K562 (cell line): ENCODE measurements around the gene AKIRIN1. TPM values are rescaled to one million over a fixed set of nuclear protein-coding genes. Genes with fewer than 3 reads are reported as not detected.

ENCODE experiments used
- ATAC-seq: fragments of 200-7000 bp; cut with Tn5 transposase; 3 replicates; pipeline ENCODE4 v1.9.1; 2020; ENCODE audit warnings: moderate library complexity
- BruUV-seq: library from RNA; stranded (reverse); fragments of 400-500 nt; replicated peaks from 2 replicates; lab custom pipeline; 2021; lab: Mats Ljungman, UMichigan
- CTCF ChIA-PET: fragments of 300-600 bp; formaldehyde crosslinking; extraction: SDS; loops from one replicate; lab custom pipeline; 2021; ENCODE audit warnings: low intra/inter-chr PET ratio; lab: Yijun Ruan, JAX
- POLR2A ChIA-PET: fragments of 300-600, 350-650 bp; sonication (Branson Sonifier 250); formaldehyde crosslinking; extraction: SDS; loops from one replicate; lab custom pipeline; 2021; ENCODE audit warnings: antibody characterized with exemption, inconsistent platforms; lab: Yijun Ruan, JAX
- DNase-seq, 4 experiments: peaks; one replicate each; pipeline versions ENCODE4 v3.0.0 to v3.0.0-alpha.2; 2011 to 2018; ENCODE audit warnings: low spot score in 3 of 4, mixed read lengths in 3 of 4; ENCODE audit errors: extremely low read depth in 1 of 4
- FAIRE-seq: peaks from 2 replicates; lab custom pipeline; 2011; peaks lifted over from hg19 to GRCh38; lab: Jason Lieb, UNC
- H2AFZ ChIP-seq: 2 replicates; pipeline ENCODE4 v1.6.0; 2011; ENCODE audit warnings: low read depth, low read length, control low read depth, inconsistent platforms
- H3K27ac ChIP-seq: fragments of 200-600 bp; 3 replicates; pipeline ENCODE4 v1.8.0; 2011; ENCODE audit warnings: low read depth, mild to moderate bottlenecking, control low read depth, inconsistent platforms, low read length, moderate library complexity, mixed read lengths; ENCODE audit errors: extremely low read depth
- H3K27me3 ChIP-seq, 2 experiments: fragments of 300-600 bp in 1 of 2; 2 replicates in 1 of 2; 3 replicates in 1 of 2; pipeline versions ENCODE4 v1.6.0 to v1.8.0; 2011; ENCODE audit warnings: inconsistent platforms in 2 of 2, low read length in 2 of 2, mild to moderate bottlenecking in 1 of 2, mixed read lengths in 1 of 2, moderate library complexity in 1 of 2; ENCODE audit not compliant: control insufficient read depth in 2 of 2, insufficient read depth in 2 of 2
- H3K36me3 ChIP-seq: fragments of 300-600 bp; 3 replicates; pipeline ENCODE4 v1.8.0; 2011; ENCODE audit warnings: mild to moderate bottlenecking, low read length, inconsistent platforms; ENCODE audit not compliant: control insufficient read depth, insufficient read depth
- H3K4me1 ChIP-seq, 2 experiments: fragments of 200-600 bp in 1 of 2; replicated peaks in 1 of 2; 2 replicates in 1 of 2; 3 replicates in 1 of 2; pipeline versions ENCODE4 v1.5.1 to v1.8.0; 2011; ENCODE audit warnings: inconsistent platforms in 2 of 2, low read length in 2 of 2, mild to moderate bottlenecking in 1 of 2, mixed read lengths in 1 of 2, moderate library complexity in 1 of 2; ENCODE audit not compliant: control insufficient read depth in 2 of 2, insufficient read depth in 2 of 2
- H3K4me2 ChIP-seq: 2 replicates; pipeline ENCODE4 v1.6.1; 2011; ENCODE audit warnings: low read length, control low read depth, inconsistent platforms, mixed read lengths; ENCODE audit not compliant: insufficient read depth
- H3K4me3 ChIP-seq: fragments of 200-600 bp; sonication (generic), shearing (Covaris generic); 2 replicates; pipeline ENCODE4 v1.5.1; 2016; ENCODE audit warnings: control low read depth, inconsistent platforms
- H3K79me2 ChIP-seq: fragments of 200-600 bp; 3 replicates; pipeline ENCODE4 v1.8.0; 2011; ENCODE audit warnings: low read length, inconsistent platforms; ENCODE audit not compliant: control insufficient read depth, insufficient read depth
- H3K9ac ChIP-seq, 2 experiments: 2 replicates each; pipeline versions ENCODE4 v1.6.0 to v1.6.1; 2011; ENCODE audit warnings: low read depth in 2 of 2, low read length in 2 of 2, control low read depth in 1 of 2, inconsistent platforms in 1 of 2, mild to moderate bottlenecking in 1 of 2, mixed read lengths in 1 of 2; ENCODE audit not compliant: insufficient read depth in 1 of 2
- H3K9me1 ChIP-seq: one replicate; pipeline ENCODE4 v1.6.0; 2011; ENCODE audit warnings: inconsistent platforms, mild to moderate bottlenecking, low read length, moderate library complexity; ENCODE audit not compliant: control insufficient read depth, insufficient read depth
- H3K9me3 ChIP-seq: replicated peaks from 2 replicates; pipeline ENCODE4 v1.5.1; 2011; ENCODE audit warnings: low read depth, low read length, inconsistent platforms; ENCODE audit not compliant: control insufficient read depth, insufficient read depth
- H4K20me1 ChIP-seq: replicated peaks from 2 replicates; pipeline ENCODE4 v1.6.1; 2011; ENCODE audit warnings: low read length, inconsistent platforms, mixed read lengths; ENCODE audit not compliant: control insufficient read depth, insufficient read depth
- CHD2 ChIP-seq: IDR thresholded peaks from 2 replicates; pipeline ENCODE4 v1.6.1; 2011; ENCODE audit warnings: low read depth, low read length
- CSDE1 ChIP-seq, 2 experiments: fragments of 450-650 bp; IDR thresholded peaks; 2 replicates each; pipeline ENCODE4 v1.6.1; 2016; ENCODE audit warnings: mild to moderate bottlenecking in 1 of 2
- DNMT1 ChIP-seq: fragments of 450-650 bp; IDR thresholded peaks from 2 replicates; pipeline ENCODE4 v1.6.1; 2016; ENCODE audit warnings: antibody characterized with exemption, mild to moderate bottlenecking
- LCOR ChIP-seq: sonication (generic); formaldehyde crosslinking; IDR thresholded peaks from 2 replicates; pipeline ENCODE4 v1.8.0; 2022; ENCODE audit warnings: mild to moderate bottlenecking, missing genetic modification reagents
- MBD2 ChIP-seq: sonication (generic); IDR thresholded peaks from 2 replicates; pipeline ENCODE4 v1.6.1; 2016; ENCODE audit warnings: low read depth, borderline replicate concordance
- NFATC3 ChIP-seq: fragments of 450-650 bp; IDR thresholded peaks from 2 replicates; pipeline ENCODE4 v1.6.1; 2017; ENCODE audit warnings: mild to moderate bottlenecking
- PCBP2 ChIP-seq: fragments of 200-400 bp; formaldehyde crosslinking; IDR thresholded peaks from 2 replicates; pipeline ENCODE4 v1.6.1; 2018; ENCODE audit warnings: low read length, low read depth, mild to moderate bottlenecking, moderate library complexity; ENCODE audit not compliant: poor library complexity, severe bottlenecking
- PHF21A ChIP-seq: fragments of 450-650 bp; IDR thresholded peaks from 2 replicates; pipeline ENCODE4 v1.6.1; 2017; ENCODE audit warnings: low read depth, borderline replicate concordance
- SRF ChIP-seq, 2 experiments: fragments of 250-450, 450-650 bp in 1 of 2; sonication (Bioruptor Pico) in 1 of 2; sonication (generic) in 1 of 2; formaldehyde crosslinking; IDR thresholded peaks; 2 replicates each; pipeline versions ENCODE4 v1.5.0 to v1.5.1; 2020 to 2022; ENCODE audit warnings: mild to moderate bottlenecking in 1 of 2, missing genetic modification reagents in 1 of 2
- STAT5A ChIP-seq: IDR thresholded peaks from 2 replicates; pipeline ENCODE4 v1.6.1; 2012; ENCODE audit warnings: low read length, inconsistent platforms, borderline replicate concordance
- ZBED1 ChIP-seq: IDR thresholded peaks from 2 replicates; pipeline ENCODE4 v1.6.1; 2014
- ZNF830 ChIP-seq: fragments of 250-450 bp; sonication (Bioruptor Pico); IDR thresholded peaks from 2 replicates; pipeline ENCODE4 v1.5.0; 2021; ENCODE audit warnings: mild to moderate bottlenecking
- WGBS: fragments of 100-300 bp; shearing (Covaris generic); methylation state at CpG from one replicate; pipeline ENCODE4 v1.1.6; 2016; ENCODE audit warnings: low coverage, mixed read lengths; ENCODE audit not compliant: insufficient coverage; ENCODE audit errors: missing lambda C conversion rate; 5-methylcytosine and 5-hydroxymethylcytosine counted together
- in situ Hi-C: fragments of 300-500 bp; cut with MboI; formaldehyde crosslinking; loops from 4 replicates; pipeline ENCODE4 v1.15.0; 2018; ENCODE audit warnings: inconsistent platforms, mixed read lengths
- intact Hi-C: fragments of 100-400 bp; cut with micrococcal nuclease; formaldehyde crosslinking; loops from 2 replicates; pipeline ENCODE4 v1.14.2; 2022
- polyA plus RNA-seq, 8 experiments: library from polyadenylated mRNA; depleted of rRNA in 4 of 8; stranded (reverse) in 5 of 8; unstranded in 3 of 8; fragments of >200 nt; fragmentation: Nextera tagmentation in 2 of 8; fragmentation: Illumina TruSeq in 1 of 8; extraction: Ambion mirVana in 2 of 8; extraction: Trizol in 1 of 8; gene quantifications; 2 replicates each; pipeline versions ENCODE4 v1.2.1 to v1.2.3, GENCODE V29; 2011 to 2014; ENCODE audit warnings: inconsistent platforms in 1 of 8, missing spikeins in 1 of 8
- total RNA-seq, 7 experiments: library from RNA; depleted of rRNA in 6 of 7; stranded (reverse); fragments of >200 nt in 6 of 7; fragmentation: Illumina TruSeq in 2 of 7; extraction: Trizol in 2 of 7; gene quantifications; 2 replicates each; pipeline versions ENCODE4 v1.2.1 to v1.2.3, GENCODE V29; 2011 to 2021; ENCODE audit warnings: low replicate concordance in 1 of 7
- TF ChIP-seq, protein P1 (sequence below): fragments of 250-450 bp; sonication (Bioruptor Pico); IDR thresholded peaks from 2 replicates; pipeline ENCODE4 v1.4.0; 2020; ENCODE audit warnings: mild to moderate bottlenecking, moderate library complexity, borderline replicate concordance
- TF ChIP-seq, protein P2 (sequence below): fragments of 450-650 bp; IDR thresholded peaks from 2 replicates; pipeline ENCODE4 v1.6.1; 2016
- TF ChIP-seq, protein P3 (sequence below): fragments of 450-650 bp; IDR thresholded peaks from 2 replicates; pipeline ENCODE4 v1.7.0; 2016; ENCODE audit warnings: borderline replicate concordance
- TF ChIP-seq, protein P4 (sequence below): fragments of 450-650 bp; IDR thresholded peaks from 2 replicates; pipeline ENCODE4 v1.6.1; 2016; ENCODE audit warnings: antibody characterized with exemption

The AKIRIN1 gene
- total and polyA plus RNA-seq, 9 of the 15 experiments (the other 6 are each of a cell fraction or from before 2014, with no cell fraction given) = 11.5 to 139 (median 83.4) TPM

DNA sequence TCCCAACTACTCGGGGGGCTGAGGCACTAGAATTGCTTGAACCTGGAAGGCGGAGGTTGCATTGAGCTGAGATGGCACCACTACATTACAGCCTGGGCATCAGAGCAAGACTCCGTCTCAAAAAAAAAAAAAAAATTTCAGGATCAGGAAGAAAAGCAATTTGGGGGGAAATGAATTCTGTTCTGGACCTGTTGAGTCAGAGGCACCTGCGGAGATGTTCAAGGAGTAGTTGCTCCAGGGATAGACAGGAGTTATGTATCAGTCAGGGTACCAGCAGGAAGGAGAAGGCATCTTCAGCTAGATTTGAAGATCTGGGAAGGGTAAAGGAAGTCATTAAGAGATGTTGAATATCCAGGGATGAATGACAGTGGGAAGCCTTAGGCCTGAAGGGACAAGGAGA lies 46.5 kb upstream of the AKIRIN1 start:
- DNase-seq = no peak
- no peak for FAIRE-seq
- peaks cover 2 to 7% of the 10 kb centered on the region in 2 experiments; a peak in 2 of 5 replicates for H3K4me1 ChIP-seq
- H3K4me2 ChIP-seq = no peak overlapping the region
- H4K20me1 ChIP-seq = no peaks in the 10 kb centered on the region
- H3K36me3 ChIP-seq = no peaks in the 10 kb centered on the region
- H3K9me3 ChIP-seq = no peaks in the 10 kb centered on the region
- no peaks in the 10 kb centered on the region; a peak in 1 of 5 replicates for H3K27me3 ChIP-seq
- H3K4me3 ChIP-seq = no peak overlapping the region
- H3K9me1 ChIP-seq = no peaks in the 10 kb centered on the region
- no peaks in the 10 kb centered on the region for H3K79me2 ChIP-seq
- intact Hi-C loops (no loop called here), in situ Hi-C loops (no loop called here)
- ATAC-seq = no peak
- ChIA-PET POLR2A (interaction anchor here (0.7 to 1.0 kb wide), 2 partner anchors 10 to 20 kb away, joined by 3 read pairs; no protein-coding TSS in a partner anchor), CTCF (no interaction called here)
- H3K27ac ChIP-seq = no peak overlapping the region
- WGBS = 29% methylated on average over 4 of the region's 4 CpGs
- no peak overlapping the region for H2AFZ ChIP-seq
- H3K9ac ChIP-seq = no peak overlapping the region
- no TSS peak for BruUV-seq
- TF ChIP-seq, protein P1, sequence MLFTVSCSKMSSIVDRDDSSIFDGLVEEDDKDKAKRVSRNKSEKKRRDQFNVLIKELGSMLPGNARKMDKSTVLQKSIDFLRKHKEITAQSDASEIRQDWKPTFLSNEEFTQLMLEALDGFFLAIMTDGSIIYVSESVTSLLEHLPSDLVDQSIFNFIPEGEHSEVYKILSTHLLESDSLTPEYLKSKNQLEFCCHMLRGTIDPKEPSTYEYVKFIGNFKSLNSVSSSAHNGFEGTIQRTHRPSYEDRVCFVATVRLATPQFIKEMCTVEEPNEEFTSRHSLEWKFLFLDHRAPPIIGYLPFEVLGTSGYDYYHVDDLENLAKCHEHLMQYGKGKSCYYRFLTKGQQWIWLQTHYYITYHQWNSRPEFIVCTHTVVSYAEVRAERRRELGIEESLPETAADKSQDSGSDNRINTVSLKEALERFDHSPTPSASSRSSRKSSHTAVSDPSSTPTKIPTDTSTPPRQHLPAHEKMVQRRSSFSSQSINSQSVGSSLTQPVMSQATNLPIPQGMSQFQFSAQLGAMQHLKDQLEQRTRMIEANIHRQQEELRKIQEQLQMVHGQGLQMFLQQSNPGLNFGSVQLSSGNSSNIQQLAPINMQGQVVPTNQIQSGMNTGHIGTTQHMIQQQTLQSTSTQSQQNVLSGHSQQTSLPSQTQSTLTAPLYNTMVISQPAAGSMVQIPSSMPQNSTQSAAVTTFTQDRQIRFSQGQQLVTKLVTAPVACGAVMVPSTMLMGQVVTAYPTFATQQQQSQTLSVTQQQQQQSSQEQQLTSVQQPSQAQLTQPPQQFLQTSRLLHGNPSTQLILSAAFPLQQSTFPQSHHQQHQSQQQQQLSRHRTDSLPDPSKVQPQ (CRISPR knock-in tag) = no peak
- TF ChIP-seq, protein P2, sequence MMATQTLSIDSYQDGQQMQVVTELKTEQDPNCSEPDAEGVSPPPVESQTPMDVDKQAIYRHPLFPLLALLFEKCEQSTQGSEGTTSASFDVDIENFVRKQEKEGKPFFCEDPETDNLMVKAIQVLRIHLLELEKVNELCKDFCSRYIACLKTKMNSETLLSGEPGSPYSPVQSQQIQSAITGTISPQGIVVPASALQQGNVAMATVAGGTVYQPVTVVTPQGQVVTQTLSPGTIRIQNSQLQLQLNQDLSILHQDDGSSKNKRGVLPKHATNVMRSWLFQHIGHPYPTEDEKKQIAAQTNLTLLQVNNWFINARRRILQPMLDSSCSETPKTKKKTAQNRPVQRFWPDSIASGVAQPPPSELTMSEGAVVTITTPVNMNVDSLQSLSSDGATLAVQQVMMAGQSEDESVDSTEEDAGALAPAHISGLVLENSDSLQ = no peak
- no peak for TF ChIP-seq STAT5A
- TF ChIP-seq DNMT1 = no peak
- TF ChIP-seq ZBED1 = no peak
- no peak for TF ChIP-seq CHD2
- TF ChIP-seq MBD2 = no peak
- TF ChIP-seq, protein P3, sequence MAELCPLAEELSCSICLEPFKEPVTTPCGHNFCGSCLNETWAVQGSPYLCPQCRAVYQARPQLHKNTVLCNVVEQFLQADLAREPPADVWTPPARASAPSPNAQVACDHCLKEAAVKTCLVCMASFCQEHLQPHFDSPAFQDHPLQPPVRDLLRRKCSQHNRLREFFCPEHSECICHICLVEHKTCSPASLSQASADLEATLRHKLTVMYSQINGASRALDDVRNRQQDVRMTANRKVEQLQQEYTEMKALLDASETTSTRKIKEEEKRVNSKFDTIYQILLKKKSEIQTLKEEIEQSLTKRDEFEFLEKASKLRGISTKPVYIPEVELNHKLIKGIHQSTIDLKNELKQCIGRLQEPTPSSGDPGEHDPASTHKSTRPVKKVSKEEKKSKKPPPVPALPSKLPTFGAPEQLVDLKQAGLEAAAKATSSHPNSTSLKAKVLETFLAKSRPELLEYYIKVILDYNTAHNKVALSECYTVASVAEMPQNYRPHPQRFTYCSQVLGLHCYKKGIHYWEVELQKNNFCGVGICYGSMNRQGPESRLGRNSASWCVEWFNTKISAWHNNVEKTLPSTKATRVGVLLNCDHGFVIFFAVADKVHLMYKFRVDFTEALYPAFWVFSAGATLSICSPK = no peak
- TF ChIP-seq SRF (CRISPR knock-in tag; IDR thresholded peaks at IDR 0.05) = no peak
- TF ChIP-seq PHF21A = no peak
- TF ChIP-seq CSDE1 (IDR thresholded peaks at IDR 0.05) = no peak
- TF ChIP-seq, protein P4, sequence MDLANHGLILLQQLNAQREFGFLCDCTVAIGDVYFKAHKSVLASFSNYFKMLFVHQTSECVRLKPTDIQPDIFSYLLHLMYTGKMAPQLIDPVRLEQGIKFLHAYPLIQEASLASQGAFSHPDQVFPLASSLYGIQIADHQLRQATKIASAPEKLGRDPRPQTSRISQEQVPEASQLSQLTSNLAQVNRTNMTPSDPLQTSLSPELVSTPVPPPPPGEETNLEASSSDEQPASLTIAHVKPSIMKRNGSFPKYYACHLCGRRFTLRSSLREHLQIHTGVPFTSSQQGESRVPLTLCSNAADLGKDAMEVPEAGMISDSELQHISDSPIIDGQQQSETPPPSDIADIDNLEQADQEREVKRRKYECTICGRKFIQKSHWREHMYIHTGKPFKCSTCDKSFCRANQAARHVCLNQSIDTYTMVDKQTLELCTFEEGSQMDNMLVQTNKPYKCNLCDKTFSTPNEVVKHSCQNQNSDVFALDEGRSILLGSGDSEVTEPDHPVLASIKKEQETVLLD = no peak
- TF ChIP-seq ZNF830 (CRISPR knock-in tag) = no peak
- TF ChIP-seq NFATC3 = no peak
- no peak for TF ChIP-seq LCOR
- no peak for TF ChIP-seq PCBP2
